ENCODE measurements around the gene SND1. TPM values are rescaled to one million over a fixed set of nuclear protein-coding genes. Genes with fewer than 3 reads are reported as not detected.

The SND1 gene
- total RNA-seq, 1 donor from 2014 or later = 232 TPM

- no peak for FAIRE-seq
- no peak for TF ChIP-seq CTCF (IDR thresholded peaks at IDR 0.05; ENCODE audit: insufficient read depth, low read length, severe bottlenecking)
- Histone ChIP-seq H3K36me3 (ENCODE audit: control insufficient read depth, insufficient read depth, low read length) (peaks cover 9% of the 10 kb centered on the region), H3K4me3 (ENCODE audit: low read depth, low read length) (no peak overlapping the region), H3K27me3 (ENCODE audit: control insufficient read depth, insufficient read depth, low read length) (no peaks in the 10 kb centered on the region)
- DNase-seq (ENCODE audit: low read depth) = no peak
These were observed 84.5 kb downstream of the SND1 start for GRCh38 chr7:127736511-127736910.

- peaks cover 8% of the 10 kb centered on the region for H3K36me3 ChIP-seq (ENCODE audit: control insufficient read depth, insufficient read depth, low read length)
- DNase-seq (ENCODE audit: low read depth) (no peak), FAIRE-seq (no peak)
- no peaks in the 10 kb centered on the region for H3K27me3 ChIP-seq (ENCODE audit: control insufficient read depth, insufficient read depth, low read length)
- no peak overlapping the region for H3K4me3 ChIP-seq (ENCODE audit: low read depth, low read length)
- TF ChIP-seq CTCF (IDR thresholded peaks at IDR 0.05; ENCODE audit: insufficient read depth, low read length, severe bottlenecking) = no peak
These were observed 86.9 kb downstream of the SND1 start for GRCh38 chr7:127738859-127739258.

GRCh38 chr7:127741764-127742375, 89.9 kb downstream of the SND1 start:
- no peak for TF ChIP-seq CTCF (IDR thresholded peaks at IDR 0.05; ENCODE audit: insufficient read depth, low read length, severe bottlenecking)
- no peak for FAIRE-seq
- Histone ChIP-seq H3K4me3 (ENCODE audit: low read depth, low read length) (no peak overlapping the region), H3K36me3 (ENCODE audit: control insufficient read depth, insufficient read depth, low read length) (peaks cover 4% of the 10 kb centered on the region), H3K27me3 (ENCODE audit: control insufficient read depth, insufficient read depth, low read length) (no peaks in the 10 kb centered on the region)
- DNase-seq (ENCODE audit: low read depth) = no peak

GRCh38 chr7:127745445-127745844, 93.5 kb downstream of the SND1 start:
- TF ChIP-seq CTCF (IDR thresholded peaks at IDR 0.05; ENCODE audit: insufficient read depth, low read length, severe bottlenecking) = no peak
- peak; percentile 44 for DNase-seq (ENCODE audit: low read depth)
- H3K4me3 ChIP-seq (ENCODE audit: low read depth, low read length) = no peak overlapping the region
- peaks cover 1% of the 10 kb centered on the region for H3K36me3 ChIP-seq (ENCODE audit: control insufficient read depth, insufficient read depth, low read length)
- no peaks in the 10 kb centered on the region for H3K27me3 ChIP-seq (ENCODE audit: control insufficient read depth, insufficient read depth, low read length)
- FAIRE-seq = no peak

- peaks cover 1% of the 10 kb centered on the region for H3K36me3 ChIP-seq (ENCODE audit: control insufficient read depth, insufficient read depth, low read length)
- DNase-seq (ENCODE audit: low read depth) (peak; percentile 31), FAIRE-seq (no peak)
- no peak for TF ChIP-seq CTCF (IDR thresholded peaks at IDR 0.05; ENCODE audit: insufficient read depth, low read length, severe bottlenecking)
- H3K4me3 ChIP-seq (ENCODE audit: low read depth, low read length) = no peak overlapping the region
- H3K27me3 ChIP-seq (ENCODE audit: control insufficient read depth, insufficient read depth, low read length) = no peaks in the 10 kb centered on the region
These were observed 99.1 kb downstream of the SND1 start for GRCh38 chr7:127751062-127751461.

Measured in bronchial epithelial cell (primary cell).